Loucy (cell line): Measurements from ENCODE around the gene D2HGDH.

ENCODE experiments used
- EZH2phosphoT487 ChIP-seq: fragments of 200-600 bp; IDR thresholded peaks from 2 replicates; pipeline ENCODE4 v1.6.1; 2018; ENCODE audit warnings: antibody characterized with exemption, mild to moderate bottlenecking, moderate library complexity, borderline replicate concordance
- TF ChIP-seq, protein P1 (sequence below): fragments of 200-600 bp; sonication (generic); conservative IDR thresholded peaks from 2 replicates; pipeline ENCODE4 v1.5.1; 2014; ENCODE audit warnings: mild to moderate bottlenecking, antibody characterized with exemption, low read length

DNA sequence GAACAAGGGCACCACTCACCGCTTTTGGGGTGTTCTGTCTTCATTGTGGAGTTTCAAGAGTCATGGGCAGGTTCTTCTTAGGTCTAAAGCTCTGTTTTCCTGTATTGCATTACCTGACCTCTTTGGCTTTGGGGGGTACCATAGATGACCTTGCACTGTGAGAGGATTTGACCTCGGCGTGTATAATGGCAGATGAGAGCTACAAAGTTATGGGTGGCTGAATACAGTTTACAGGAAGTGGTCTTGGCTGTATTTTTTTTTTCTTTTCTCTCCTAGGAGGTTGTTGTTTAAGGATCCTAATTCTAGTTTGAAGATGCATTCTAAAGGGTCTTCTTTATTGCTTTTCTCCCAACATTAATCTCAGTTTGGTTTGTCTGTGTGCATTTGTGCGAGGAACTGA, 53.7 kb downstream of the D2HGDH start:
- TF ChIP-seq, protein P1, sequence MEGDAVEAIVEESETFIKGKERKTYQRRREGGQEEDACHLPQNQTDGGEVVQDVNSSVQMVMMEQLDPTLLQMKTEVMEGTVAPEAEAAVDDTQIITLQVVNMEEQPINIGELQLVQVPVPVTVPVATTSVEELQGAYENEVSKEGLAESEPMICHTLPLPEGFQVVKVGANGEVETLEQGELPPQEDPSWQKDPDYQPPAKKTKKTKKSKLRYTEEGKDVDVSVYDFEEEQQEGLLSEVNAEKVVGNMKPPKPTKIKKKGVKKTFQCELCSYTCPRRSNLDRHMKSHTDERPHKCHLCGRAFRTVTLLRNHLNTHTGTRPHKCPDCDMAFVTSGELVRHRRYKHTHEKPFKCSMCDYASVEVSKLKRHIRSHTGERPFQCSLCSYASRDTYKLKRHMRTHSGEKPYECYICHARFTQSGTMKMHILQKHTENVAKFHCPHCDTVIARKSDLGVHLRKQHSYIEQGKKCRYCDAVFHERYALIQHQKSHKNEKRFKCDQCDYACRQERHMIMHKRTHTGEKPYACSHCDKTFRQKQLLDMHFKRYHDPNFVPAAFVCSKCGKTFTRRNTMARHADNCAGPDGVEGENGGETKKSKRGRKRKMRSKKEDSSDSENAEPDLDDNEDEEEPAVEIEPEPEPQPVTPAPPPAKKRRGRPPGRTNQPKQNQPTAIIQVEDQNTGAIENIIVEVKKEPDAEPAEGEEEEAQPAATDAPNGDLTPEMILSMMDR: no peak
- TF ChIP-seq EZH2phosphoT487: no peak
